Adrenal gland (tissue), 12 donors: Measurements from ENCODE around the gene COQ10A. TPM values are rescaled to one million over a fixed set of nuclear protein-coding genes. Genes with fewer than 3 reads are reported as not detected.

Experiments used
- DNase-seq, 7 donors: peaks; one replicate each; pipeline ENCODE4 v3.0.0-alpha.2; 2019 to 2020
- H3K27ac ChIP-seq, 5 donors: fragments of 200-600 bp; sonication (generic) in 4 of 5; 1 replicate in 3 of 5; 2 replicates in 2 of 5; pipeline versions ENCODE4 v1.5.1 to v1.8.0; 2016 to 2020; ENCODE audit warnings: mild to moderate bottlenecking in 1 of 5
- H3K27me3 ChIP-seq: fragments of 200-600 bp; 2 replicates; pipeline ENCODE4 v1.8.0; 2021
- H3K36me3 ChIP-seq, 2 donors: fragments of 200-600 bp; replicated peaks in 1 of 2; 1 replicate in 1 of 2; 2 replicates in 1 of 2; pipeline versions ENCODE4 v1.5.1 to v1.8.0; 2018 to 2022
- H3K4me1 ChIP-seq, 2 donors: fragments of 200-600 bp; replicated peaks in 1 of 2; 1 replicate in 1 of 2; 2 replicates in 1 of 2; pipeline versions ENCODE4 v1.5.1 to v1.8.0; 2018 to 2021
- H3K4me3 ChIP-seq, 4 donors: fragments of 200-600 bp; sonication (generic) in 3 of 4; one replicate each; pipeline ENCODE4 v1.5.1; 2016 to 2018
- H3K9me3 ChIP-seq, 3 donors: fragments of 200-600 bp; sonication (generic) in 1 of 3; replicated peaks in 1 of 3; 1 replicate in 2 of 3; 2 replicates in 1 of 3; pipeline versions ENCODE4 v1.5.1 to v1.8.0; 2016 to 2021
- POLR2A ChIP-seq, 2 donors: fragments of 450-650 bp; IDR thresholded peaks; one replicate each; pipeline ENCODE4 v1.6.1; 2017; ENCODE audit warnings: antibody characterized with exemption in 2 of 2, mild to moderate bottlenecking in 2 of 2, moderate library complexity in 1 of 2
- WGBS, 4 donors: extraction: QIAGEN DNeasy Blood & Tissue Kit in 2 of 4; methylation state at CpG; one replicate each; pipeline versions ENCODE4 v1.1.5 to v1.1.7; 2013 to 2017; 5-methylcytosine and 5-hydroxymethylcytosine counted together
- intact Hi-C, 2 donors: fragments of 100-400 bp; cut with DNase I; formaldehyde crosslinking; loops; one replicate each; pipeline versions ENCODE4 v1.14.1 to v1.15.0; 2022 to 2023
- polyA plus RNA-seq, 3 donors: library from polyadenylated mRNA; stranded (reverse); fragments of 200-250 nt in 2 of 3; fragments of 350-450 nt in 1 of 3; fragmentation: Illumina TruSeq in 1 of 3; extraction: RNeasy Lipid Tissue Mini Kit (QIAGEN cat#74804) in 1 of 3; gene quantifications; one replicate each; pipeline ENCODE4 v1.2.3, GENCODE V29; 2013 to 2014
- total RNA-seq, 9 donors: library from RNA; depleted of rRNA in 4 of 9; stranded (reverse); fragments of >200 nt in 4 of 9; fragments of 120-200 nt in 1 of 9; fragmentation: NEBNext Ultra II Directional in 1 of 9; extraction: Animal tissue kit (Norgen Biotek cat#: 25700) in 1 of 9; gene quantifications; one replicate each; pipeline versions ENCODE4 v1.1.0 to v1.2.4, GENCODE V29; 2013 to 2023
- TF ChIP-seq, protein P1 (sequence below), 6 experiments: fragments of 450-650 bp in 4 of 6; fragments of 200-600 bp in 2 of 6; sonication (generic) in 1 of 6; IDR thresholded peaks; 1 replicate in 5 of 6; 2 replicates in 1 of 6; pipeline versions ENCODE4 v1.5.1 to v1.8.0; 2016 to 2021; ENCODE audit warnings: antibody characterized with exemption in 6 of 6, mild to moderate bottlenecking in 2 of 6, moderate library complexity in 1 of 6
- donor health status: healthy with polysubstance abuse.
- donor health status: Bipolar disorder and iron deficiency.
- donor health status: DM: yes; HTN: yes; CAD: no.
- donor health status: DM: no; HTN: no; CAD: no.
- donor health status: DM: no; HTN: no; CAD: no.
- donor health status: DM: yes; HTN: yes; CAD: no.

Gene COQ10A
- total and polyA plus RNA-seq, 12 donors, result 24.2 to 65.1 (median 35.1) TPM

- peak overlapping the region; percentile 10 to 78 (median 66) for H3K27ac ChIP-seq
- H3K27me3 ChIP-seq, result no peaks in the 10 kb centered on the region
- intact Hi-C loops, result loop anchor here in 1 of 2 donors (5.0 kb wide), 1 partner anchor 34 kb away; the partner anchor contains the start of gene ANKRD52
- no peak for DNase-seq
- no peaks in the 10 kb centered on the region for H3K36me3 ChIP-seq
- peak overlapping the region in 1 of 4 donors; percentile 69 for H3K4me3 ChIP-seq
- peaks cover 18 to 42% of the 10 kb centered on the region in 2 donors for H3K4me1 ChIP-seq
- no peaks in the 10 kb centered on the region for H3K9me3 ChIP-seq
- WGBS, 4 donors, result 27 to 32% (median 30%) methylated on average over 11 to 15 of the region's 15 CpGs
- TF ChIP-seq, protein P1, sequence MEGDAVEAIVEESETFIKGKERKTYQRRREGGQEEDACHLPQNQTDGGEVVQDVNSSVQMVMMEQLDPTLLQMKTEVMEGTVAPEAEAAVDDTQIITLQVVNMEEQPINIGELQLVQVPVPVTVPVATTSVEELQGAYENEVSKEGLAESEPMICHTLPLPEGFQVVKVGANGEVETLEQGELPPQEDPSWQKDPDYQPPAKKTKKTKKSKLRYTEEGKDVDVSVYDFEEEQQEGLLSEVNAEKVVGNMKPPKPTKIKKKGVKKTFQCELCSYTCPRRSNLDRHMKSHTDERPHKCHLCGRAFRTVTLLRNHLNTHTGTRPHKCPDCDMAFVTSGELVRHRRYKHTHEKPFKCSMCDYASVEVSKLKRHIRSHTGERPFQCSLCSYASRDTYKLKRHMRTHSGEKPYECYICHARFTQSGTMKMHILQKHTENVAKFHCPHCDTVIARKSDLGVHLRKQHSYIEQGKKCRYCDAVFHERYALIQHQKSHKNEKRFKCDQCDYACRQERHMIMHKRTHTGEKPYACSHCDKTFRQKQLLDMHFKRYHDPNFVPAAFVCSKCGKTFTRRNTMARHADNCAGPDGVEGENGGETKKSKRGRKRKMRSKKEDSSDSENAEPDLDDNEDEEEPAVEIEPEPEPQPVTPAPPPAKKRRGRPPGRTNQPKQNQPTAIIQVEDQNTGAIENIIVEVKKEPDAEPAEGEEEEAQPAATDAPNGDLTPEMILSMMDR (IDR thresholded peaks at IDR 0.05), result no peak
- TF ChIP-seq POLR2A (IDR thresholded peaks at IDR 0.05), result no peak
Observed at GRCh38 chr12:56223571-56224101, 43.1 kb upstream of the COQ10A start.

DNA sequence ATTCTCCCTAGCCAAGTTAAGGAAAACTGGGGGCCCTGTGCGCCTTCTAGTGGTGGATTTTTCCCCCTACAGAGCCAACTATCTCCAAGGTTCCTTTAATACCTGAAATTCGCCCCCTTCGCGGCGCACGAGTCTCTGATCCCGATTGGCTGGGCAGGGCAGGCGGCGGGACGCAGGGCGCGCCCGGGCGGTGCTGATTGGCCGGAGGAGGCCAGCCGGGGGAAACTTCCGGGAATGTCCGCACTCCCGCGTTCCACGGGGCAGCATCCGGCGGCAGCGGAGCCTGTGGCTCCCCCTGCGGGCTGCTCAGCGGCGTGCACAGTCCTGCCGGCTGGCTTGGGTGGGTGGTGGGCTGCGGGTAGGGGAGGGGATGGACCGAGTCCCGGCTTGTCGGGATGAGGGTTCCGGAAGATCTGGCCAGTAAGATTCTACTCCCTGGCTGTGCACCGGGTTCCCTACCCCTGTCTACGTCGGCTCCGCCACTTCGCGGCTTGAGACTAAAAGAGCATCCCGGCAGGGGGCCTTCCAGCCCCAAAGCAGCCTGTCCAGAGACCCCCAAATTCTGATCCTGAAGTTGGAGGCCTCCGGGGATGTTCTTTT, 42.5 kb upstream of the COQ10A start, which contains the start of gene NABP2:
Gene NABP2 (plus strand): TSS at position 241 of the 600 bp plus-strand sequence. CDS start 515 bp downstream, outside the sequence.
- WGBS, 4 donors, result 0 to 1% (median 1%) methylated on average over 14 to 41 of the region's 41 CpGs
- peak within 1 kb of the TSS; percentile 10 to 99 (median 67) for H3K27ac ChIP-seq
- no peaks in the 10 kb centered on the region for H3K27me3 ChIP-seq
- H3K4me3 ChIP-seq, result peak within 1 kb of the TSS in 3 of 4 donors; percentile 32 to 69 (median 56)
- no peaks in the 10 kb centered on the region for H3K9me3 ChIP-seq
- DNase-seq, result peak; percentile 96 to 99 (median 98)
- no peaks in the 10 kb centered on the region for H3K36me3 ChIP-seq
- TF ChIP-seq, protein P1 (IDR thresholded peaks at IDR 0.05), result peak; percentile 81 to 93 (median 84)
- TF ChIP-seq POLR2A (IDR thresholded peaks at IDR 0.05), result peak in 1 of 2 donors; percentile 59
- intact Hi-C loops, result loop anchor here in 1 of 2 donors (5.0 kb wide), 1 partner anchor 33 kb away; the partner anchor contains the start of gene ANKRD52
- peaks cover 18 to 42% of the 10 kb centered on the region in 2 donors for H3K4me1 ChIP-seq

DNA sequence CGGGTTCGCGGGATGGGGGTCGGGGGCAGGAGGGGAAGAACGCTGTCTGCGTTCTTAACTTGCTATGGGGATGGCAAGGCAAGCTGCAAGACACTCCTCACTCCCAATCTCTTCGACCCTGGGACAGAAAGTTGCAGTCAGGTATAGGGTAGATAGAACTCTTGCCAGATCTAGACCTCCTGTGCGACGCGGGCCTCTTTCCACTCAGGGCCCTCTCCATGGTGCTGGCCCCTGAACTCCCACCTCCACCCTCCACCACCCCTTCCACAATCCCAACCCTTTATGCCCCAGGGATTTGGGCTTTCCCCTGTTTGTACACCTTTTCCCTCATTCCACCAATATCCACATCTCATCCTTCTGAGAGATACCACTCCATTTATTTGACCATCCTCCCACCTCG, 41.8 kb upstream of the COQ10A start:
- intact Hi-C loops, result loop anchor here in 1 of 2 donors (5.0 kb wide), 2 partner anchors 32 to 33 kb away; partner anchors contain the start of gene ANKRD52
- WGBS, 4 donors, result 78 to 86% (median 80%) methylated on average over 10 to 11 of the region's 11 CpGs
- Histone ChIP-seq H3K4me1 (peaks cover 13 to 38% of the 10 kb centered on the region in 2 donors), H3K27me3 (no peaks in the 10 kb centered on the region), H3K4me3 (peak overlapping the region in 2 of 4 donors; percentile 32 to 69), H3K36me3 (no peaks in the 10 kb centered on the region), H3K27ac (peak overlapping the region in 3 of 5 donors; percentile 62 to 78 (median 66)), H3K9me3 (no peaks in the 10 kb centered on the region)
- DNase-seq, result no peak
- TF ChIP-seq, protein P1 (IDR thresholded peaks at IDR 0.05), result no peak
- TF ChIP-seq POLR2A (IDR thresholded peaks at IDR 0.05), result no peak

DNA sequence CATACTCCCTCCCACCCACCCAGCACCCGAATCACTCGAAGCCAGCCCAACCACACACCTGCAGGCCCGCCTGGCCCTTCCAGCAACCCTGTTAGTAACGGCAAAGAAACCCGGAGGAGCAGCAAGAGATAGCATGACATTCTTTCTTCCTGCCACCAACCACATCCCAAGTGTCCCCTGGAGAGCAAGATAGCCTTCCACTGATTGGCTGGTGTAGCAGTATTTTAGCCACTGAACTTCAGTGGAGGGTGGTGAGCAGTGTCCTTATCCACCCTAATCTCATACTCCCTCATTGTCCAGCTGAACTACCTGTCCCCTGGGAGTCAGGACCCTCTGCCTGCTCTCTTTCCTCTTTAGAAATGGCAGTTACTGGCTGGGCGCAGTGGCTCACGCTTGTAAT, 37.7 kb upstream of the COQ10A start:
- intact Hi-C loops, result loop anchor here in 1 of 2 donors (5.0 kb wide), 1 partner anchor 37 kb away; no protein-coding TSS in a partner anchor
- WGBS, 4 donors, result 86 to 91% (median 89%) methylated on average over 6 to 7 of the region's 7 CpGs
- no peak overlapping the region for H3K4me3 ChIP-seq
- peaks cover 8 to 11% of the 10 kb centered on the region in 2 donors for H3K4me1 ChIP-seq
- H3K9me3 ChIP-seq, result no peaks in the 10 kb centered on the region
- no peak for TF ChIP-seq POLR2A (IDR thresholded peaks at IDR 0.05)
- TF ChIP-seq, protein P1 (IDR thresholded peaks at IDR 0.05), result no peak
- no peaks in the 10 kb centered on the region for H3K27me3 ChIP-seq
- DNase-seq, result no peak
- H3K36me3 ChIP-seq, result no peaks in the 10 kb centered on the region
- H3K27ac ChIP-seq, result no peak overlapping the region
